HG03432 (cell line): ENCODE results near the gene DGCR6.
"Not testable (repeated sequence)": the region's sequence is repeated elsewhere in the genome, so short reads cannot be mapped to it uniquely, and the experiment has no call there.

Experiments
- ATAC-seq: cut with Tn5 transposase; IDR thresholded peaks from one replicate; pipeline ENCODE4 v1.9.1; 2021; ENCODE audit warnings: mild to moderate bottlenecking, moderate library complexity; ENCODE audit not compliant: unreplicated experiment

Gene DGCR6

DNA sequence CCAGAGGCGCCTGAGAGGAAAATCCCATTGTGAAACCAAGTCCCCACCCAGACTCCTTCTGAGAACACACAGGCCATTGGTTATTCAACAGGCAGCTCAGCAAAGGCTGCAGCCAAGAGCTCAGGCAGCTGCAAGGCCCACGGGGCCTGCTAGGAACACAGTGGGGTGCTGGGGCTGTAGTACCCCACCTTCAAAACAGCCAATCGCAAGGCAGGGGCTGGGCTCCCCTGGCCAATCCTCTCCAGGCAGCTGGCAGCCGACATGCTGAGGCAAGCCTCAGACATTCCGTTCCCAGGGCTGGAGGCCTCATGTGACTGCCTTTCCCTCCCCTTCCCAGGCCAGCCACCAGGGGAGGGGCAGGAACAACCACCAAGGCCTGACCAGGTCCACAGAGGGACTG lies 23.3 kb downstream of the DGCR6 start:
- no peak for ATAC-seq

DNA sequence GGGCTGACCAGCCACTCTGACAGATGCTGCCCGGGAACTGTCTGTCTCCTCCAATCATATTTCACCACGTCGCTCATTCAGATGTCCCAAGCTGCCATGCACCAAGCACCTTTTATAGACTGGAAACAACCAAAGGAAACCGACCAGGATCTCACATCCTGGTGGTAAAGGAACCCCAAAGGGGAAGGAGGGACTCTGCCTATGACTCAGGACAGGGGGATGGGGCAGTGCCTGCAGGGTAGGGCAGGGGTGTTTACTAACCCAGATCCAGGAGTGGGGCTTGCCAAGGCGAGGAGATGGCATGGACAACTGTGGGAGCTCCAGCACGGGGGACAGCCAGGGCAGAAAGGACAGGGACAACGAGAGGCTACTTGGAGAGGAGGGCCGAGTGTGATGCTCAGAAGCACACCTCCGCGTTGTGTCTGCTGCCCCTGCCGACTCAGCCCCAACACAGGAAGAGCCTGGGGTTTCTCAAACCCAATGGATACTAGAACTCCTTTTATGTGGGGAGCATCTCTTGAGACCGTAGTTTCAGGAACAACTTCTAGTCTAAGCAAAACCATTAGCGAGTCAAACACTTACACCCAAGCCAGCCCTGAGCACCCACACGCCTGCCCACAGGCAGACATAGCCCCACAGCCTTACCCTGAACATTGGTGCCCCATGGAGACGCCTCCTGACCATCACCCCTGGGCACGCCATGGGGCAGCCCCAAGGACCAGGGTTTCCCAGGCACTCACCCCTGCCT lies 26.0 kb downstream of the DGCR6 start:
- no peak for ATAC-seq

DNA sequence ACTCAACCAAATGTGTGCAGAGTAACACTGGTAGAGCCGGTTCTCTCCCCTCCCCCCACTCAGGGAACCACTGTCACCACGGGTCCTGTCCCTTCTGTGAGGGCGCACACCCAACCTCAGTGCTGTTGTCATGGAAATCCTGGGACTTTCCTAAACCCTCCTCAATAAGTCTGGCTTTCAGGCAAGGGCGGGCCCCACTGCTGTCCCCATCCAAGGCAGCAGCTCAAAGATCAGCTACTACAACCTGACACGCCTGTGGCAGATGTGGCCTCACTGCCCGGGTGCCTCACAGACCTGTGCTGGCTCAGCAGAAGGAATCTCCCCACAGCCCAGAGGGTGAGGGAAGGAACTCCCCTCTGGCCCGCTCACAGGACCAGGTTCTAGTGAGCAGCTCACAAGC lies 27.8 kb downstream of the DGCR6 start:
- ATAC-seq = no peak

DNA sequence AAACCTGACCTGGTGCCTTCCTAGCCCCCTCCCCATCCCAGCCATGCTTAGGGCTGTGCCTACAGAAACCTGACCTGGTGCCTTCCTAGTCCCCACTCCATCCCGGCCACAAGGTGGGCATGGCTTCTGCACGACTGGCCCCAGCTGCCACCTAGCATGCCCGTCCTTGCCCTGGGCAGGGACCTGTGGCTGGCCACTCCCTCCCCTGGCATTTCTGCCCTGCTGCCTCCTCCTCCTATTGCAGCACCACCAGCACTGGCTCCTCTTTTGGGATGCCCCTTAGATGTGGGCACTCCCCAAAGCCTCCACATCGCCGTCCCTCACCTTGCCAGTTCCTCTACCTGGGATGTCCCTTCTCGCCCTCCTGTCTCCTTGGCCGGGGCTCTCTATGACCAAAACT lies 28.6 kb downstream of the DGCR6 start:
- ATAC-seq = not testable (repeated sequence)

DNA sequence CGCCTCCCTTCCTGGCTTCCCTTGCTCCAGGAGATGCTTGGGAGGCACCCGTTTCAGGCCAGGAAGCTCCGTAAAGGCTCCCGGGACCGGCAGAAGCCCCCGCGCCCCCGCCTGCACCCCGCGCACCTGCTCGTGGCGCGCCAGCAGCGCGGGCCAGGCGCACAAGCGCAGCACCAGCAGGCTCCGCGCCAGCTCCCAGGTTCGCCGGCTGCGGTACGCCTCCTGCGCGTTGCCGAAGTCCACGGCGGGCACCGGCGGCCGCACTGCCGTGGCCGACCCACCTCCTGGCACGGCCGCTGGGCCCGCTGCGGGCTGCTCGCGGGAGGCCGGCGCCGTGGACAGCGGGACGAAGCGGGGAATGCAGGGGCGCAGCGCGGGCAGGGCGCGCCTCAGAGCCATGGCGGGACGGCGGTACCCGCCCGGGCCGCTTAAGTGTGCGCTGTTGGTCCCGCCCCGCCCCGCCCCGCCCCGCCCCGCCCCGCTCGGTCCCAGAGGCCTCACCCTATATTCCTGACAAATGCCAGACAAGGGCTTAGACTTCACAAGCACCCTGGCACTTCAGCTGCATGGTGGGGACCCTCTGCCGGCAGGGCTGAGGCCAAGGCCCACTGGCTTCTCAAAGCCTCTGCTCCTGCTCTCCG lies 29.9 kb downstream of the DGCR6 start, which contains the start of gene PRODH:
TSS of gene PRODH (minus strand) at position 405 of the 641 bp plus-strand sequence. CDS start at position 399, 6 bp downstream.
- no peak for ATAC-seq

DNA sequence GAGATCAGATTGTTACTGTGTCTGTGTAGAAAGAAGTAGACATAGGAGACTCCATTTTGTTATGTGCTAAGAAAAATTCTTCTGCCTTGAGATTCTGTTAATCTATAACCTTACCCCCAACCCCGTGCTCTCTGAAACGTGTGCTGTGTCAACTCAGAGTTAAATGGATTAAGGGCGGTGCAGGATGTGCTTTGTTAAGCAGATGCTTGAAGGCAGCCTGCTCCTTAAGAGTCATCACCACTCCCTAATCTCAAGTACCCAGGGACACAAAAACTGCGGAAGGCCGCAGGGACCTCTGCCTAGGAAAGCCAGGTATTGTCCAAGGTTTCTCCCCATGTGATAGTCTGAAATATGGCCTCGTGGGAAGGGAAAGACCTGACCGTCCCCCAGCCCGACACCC lies 32.6 kb downstream of the DGCR6 start:
- not testable (repeated sequence) for ATAC-seq

DNA sequence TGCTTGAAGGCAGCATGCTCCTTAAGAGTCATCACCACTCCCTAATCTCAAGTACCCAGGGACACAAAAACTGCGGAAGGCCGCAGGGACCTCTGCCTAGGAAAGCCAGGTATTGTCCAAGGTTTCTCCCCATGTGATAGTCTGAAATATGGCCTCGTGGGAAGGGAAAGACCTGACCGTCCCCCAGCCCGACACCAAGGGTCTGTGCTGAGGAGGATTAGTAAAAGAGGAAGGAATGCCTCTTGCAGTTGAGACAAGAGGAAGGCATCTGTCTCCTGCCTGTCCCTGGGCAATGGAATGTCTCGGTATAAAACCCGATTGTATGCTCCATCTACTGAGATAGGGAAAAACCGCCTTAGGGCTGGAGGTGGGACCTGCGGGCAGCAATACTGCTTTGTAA lies 41.0 kb downstream of the DGCR6 start:
- ATAC-seq = not testable (repeated sequence)

DNA sequence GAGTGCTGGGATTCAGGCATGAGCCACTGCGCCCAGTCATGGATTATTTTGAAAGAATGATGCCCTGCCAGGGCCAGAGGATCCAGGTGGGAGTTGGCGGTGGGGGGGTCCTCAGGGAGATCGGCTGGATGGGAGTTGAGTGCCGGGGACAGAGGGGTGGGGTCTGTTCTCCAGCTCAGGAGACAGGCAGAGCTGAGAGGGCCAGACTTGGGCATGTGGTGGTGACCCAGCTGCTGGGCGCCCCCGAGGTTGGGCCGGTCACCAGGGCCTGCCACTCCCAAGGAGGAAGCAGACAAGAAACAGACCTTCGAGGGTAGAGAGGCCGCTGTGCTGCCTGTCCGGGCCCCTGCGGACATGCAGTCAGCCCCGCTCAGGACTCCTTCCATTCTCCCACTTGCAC lies 41.8 kb downstream of the DGCR6 start:
- no peak for ATAC-seq

DNA sequence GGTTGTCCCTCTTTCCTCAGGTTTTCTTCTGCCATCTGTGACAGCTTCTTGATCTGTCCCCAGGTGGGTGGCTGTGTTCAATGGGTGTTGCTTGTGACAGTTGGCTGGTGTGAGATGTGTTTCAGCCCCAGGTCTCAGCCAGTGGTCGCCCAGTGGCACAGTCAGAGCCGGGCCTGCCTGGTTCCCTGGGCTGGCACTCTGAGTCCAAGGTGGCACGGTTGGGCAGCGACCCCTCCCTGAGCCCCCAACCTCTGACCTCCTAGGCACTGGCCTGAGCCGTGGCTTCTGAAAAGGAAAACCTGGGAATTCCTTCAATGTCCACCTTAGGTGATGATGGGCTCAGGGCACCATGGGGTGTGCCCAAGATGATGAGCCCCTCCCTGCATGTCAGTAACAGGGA lies 44.0 kb downstream of the DGCR6 start:
- ATAC-seq = no peak

DNA sequence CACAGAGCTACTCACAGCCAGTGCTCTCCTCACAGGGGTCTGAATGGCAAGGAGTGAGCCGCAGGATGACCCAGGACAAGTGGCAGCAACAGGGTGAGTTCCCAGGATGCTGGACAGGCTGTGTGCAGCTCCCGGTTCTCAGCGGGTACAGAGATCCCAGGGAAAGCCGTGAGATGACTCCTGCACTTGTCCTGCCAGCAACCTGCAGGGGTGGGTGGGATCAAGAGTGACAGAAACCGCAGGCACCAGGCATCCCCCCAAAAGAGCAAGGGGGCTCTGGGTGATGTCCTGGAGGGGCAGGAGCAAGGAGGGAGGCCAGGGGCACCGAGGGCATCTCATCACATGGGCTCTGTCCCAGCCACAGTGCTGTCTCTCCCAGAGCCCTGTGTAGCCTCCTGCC lies 45.9 kb downstream of the DGCR6 start:
- no peak for ATAC-seq

DNA sequence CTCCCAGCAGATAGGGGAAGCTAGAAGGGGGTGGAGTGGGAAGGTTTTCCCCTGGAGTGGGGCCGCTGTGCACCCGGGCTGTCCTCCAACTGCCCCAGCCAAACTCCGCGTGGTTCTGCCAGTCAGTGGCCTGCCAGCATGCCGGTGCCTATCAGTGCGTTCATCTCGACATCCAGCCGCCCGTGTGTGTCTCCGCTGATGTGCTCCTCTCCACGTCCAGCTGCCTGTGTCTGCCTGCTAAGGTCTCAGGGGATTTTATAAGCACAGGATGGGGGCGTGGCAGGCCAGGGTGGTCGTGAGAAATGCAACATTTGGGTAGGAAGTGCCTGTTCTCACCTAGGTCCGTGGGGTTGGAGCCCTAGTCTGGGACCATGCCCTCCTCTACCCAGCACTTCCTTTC lies 47.0 kb downstream of the DGCR6 start:
- ATAC-seq = not testable (repeated sequence)

DNA sequence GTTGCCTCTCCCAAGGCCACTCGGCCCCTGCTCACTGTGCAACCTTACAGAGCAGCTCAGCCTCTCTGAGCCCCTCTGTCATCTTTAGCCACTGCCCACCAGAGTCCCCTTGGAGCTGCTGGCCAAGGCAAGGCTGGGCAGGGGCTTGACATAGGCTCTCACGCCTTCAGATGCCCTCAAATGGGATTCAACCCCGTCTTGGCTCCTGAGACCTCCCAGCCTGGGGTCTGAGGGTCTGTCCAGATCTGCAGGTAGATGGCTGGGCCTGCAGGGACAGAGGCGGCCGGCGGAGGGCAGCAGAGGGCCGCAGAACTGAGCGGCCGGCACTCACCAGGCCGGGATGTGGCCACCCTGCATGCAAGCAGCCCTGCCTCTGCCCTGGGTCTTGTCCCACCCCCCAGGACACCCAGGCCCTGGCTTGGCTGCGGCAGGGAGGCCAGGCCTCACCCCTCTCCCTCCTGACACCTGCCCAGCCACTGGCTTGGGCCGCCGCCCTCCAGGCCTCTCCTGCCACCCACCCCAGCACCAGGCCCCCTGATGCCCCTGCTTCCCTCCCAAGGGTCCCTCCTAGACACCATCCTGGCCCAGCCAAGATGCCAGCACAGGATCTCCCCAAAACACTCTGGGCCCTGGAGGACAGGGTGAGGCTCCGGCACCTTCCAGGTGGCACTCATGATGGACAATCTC lies 48.3 kb downstream of the DGCR6 start:
- not testable (repeated sequence) for ATAC-seq

DNA sequence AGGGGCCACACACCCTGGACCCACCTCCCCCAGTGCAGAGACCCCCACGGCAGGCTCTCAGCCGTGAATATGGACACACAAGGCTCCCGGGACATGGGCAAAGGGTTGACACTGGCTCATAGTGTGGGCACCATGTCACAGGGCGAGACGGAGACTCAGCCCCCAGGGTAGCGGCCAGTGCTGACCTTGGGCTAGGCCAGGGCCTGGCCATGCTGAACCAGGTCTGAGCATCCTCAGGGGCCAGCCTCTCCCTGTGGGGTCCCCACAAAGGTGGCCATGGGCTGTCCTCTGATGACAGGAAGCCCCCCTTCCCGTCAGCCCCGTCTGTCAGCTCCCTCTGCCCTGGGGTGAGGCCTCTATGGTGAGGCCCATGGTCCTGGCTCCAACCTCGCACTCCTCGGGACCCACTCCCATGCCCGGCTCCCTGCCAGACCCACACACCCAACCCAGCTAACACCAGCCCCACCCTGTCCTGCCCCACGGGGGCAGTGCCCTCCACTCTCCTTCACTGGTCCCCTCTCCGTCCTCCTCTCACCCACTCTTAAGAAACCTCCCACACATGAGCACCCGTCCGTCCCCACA lies 49.0 kb downstream of the DGCR6 start:
- no peak for ATAC-seq

DNA sequence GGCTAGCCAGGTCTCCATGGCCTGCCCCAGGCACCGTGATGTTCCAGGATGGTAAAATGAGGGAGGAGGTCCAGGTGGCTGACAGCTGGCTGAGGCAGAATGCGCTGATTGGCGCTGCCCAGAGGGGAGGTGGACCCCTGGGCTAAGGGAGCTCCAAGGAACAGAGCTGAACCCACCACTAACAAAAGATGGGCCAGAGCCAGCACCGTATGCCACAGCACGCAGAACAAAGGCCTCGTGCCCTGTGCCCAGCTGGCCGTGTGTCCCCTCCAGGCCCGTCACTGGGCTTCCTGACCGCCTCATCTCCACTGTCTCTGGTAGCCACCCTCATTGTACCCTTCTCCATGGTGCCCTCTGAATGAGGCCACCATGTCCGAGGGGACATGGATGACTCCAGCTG lies 49.6 kb downstream of the DGCR6 start:
- ATAC-seq = no peak

DNA sequence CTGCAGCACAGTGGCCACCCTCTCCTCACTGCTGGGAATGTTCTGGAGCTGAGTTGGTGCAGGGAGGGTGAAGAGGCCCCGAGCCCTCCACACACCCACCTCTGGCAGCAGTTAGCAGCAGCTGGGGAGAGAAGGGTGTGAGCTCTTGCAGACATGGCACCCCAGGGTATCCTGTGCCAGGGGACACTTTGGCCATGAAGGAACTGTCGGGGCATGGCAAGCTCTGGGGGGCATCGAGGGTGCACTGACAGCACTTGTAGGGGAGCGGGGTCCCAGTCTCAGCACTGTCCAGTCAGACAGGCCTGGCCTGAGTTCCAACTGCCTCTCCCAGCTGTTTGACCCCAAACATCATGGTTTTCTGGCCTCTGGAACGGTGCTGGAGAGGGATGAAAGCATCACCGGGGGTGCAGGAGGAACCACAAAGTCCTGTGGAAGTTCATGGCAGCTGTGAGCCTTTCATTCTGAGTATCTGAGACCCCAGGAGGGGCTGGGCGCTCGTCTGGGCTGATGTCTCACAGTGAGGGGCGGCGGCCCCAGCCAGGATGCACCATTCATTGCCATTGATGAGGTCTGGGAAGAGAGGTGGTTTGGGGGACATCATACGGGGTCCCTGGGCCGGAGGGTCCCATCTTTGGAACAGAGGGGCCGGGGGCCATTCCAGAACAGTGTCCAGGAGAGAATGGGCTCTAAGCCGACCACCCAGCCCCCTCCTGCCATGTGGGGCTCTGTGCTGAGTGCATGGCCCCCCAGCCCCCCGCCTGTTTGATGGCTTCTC lies 50.2 kb downstream of the DGCR6 start:
- ATAC-seq = not testable (repeated sequence)

DNA sequence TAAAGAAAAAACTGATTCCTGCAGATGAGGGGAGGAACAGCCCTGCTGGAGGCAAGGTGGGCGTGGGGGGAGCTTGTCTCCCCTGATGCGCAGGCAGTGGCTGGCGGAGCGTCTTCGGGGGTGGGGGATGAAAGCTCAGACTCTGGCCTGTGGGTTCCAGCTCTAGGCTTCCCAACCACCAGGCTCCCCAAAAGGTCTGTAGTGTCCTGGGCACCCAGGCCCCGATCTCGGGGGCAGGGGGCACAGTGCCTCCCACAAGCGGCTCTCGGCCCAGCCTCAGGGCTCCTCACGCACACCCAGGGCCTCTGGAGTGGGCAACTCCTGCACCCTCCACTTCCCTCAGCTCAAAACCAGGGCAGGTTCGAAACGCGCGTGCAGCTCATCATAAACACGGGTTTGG lies 50.8 kb downstream of the DGCR6 start:
- ATAC-seq = not testable (repeated sequence)

DNA sequence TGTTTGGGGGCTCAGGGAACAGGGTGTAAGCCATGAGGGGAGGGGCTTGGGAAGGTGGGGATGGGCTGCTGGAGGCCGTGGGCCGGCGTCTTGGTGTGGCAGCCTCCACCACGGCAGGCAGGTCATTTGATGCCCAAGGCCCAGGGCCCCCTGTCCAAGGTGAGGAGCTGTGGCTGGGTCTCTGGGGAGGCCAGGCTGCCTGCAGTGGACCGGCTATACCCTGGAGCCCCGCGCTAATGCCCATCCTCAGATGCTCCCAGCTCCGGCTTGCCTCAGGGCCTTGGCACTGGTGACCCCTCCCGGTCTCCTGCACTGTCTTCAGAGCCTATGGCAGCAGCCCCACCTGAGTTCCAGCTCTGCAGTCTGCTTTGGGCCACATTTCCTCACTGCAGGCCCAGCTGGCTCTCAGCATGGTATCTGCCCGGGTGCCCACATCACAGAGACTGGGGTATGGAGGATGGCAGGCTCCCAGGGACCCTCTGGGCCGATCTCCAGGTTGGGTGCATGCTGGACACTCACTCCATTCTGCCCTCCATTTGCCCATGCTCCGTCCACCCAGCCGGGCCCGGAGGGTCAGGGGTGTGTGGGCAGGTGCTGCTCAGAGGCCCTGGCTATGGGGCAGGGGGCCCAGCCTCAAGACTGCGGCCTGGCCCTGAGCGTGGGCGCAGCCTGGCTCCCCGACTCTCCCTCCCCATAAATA lies 51.7 kb downstream of the DGCR6 start:
- ATAC-seq = not testable (repeated sequence)

DNA sequence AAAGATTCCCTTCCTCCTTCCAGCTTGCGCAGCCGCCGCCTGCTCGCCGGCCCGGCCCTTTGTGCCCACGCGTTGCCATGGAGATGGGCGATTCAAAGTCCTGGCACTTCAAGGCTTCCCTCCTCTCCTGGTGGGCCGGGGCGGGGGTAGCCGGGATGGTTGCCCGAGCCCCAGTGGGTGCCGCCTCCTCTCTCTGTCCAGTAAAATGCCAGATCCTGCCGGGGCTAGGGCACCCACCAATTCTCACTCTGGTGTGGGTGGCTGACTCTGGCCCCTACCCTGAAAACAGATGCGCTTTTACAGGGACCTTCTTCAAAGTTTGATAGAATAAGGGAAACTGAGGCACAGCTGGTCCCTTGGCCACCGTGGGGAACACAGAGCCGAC lies 52.2 kb downstream of the DGCR6 start:
- not testable (repeated sequence) for ATAC-seq

DNA sequence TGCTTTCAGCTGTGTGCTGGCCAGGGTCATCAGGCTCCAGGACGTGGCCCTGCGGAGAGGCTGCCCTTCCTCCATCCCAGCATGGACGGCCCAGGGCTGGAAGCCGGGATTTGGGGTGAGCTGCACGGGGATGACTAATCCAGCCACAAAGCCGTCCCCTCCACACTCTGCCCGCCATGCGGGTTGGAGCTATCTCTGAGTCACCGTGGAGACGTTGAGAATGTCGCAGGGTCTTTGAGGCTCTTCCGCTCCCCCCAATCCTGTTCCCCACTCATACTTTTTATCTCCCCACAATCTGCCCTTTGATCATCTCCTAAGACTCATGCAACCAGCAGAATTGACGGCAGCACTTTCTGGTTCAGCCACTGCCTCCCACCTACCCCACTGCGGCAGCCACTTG lies 52.6 kb downstream of the DGCR6 start:
- ATAC-seq = not testable (repeated sequence)

DNA sequence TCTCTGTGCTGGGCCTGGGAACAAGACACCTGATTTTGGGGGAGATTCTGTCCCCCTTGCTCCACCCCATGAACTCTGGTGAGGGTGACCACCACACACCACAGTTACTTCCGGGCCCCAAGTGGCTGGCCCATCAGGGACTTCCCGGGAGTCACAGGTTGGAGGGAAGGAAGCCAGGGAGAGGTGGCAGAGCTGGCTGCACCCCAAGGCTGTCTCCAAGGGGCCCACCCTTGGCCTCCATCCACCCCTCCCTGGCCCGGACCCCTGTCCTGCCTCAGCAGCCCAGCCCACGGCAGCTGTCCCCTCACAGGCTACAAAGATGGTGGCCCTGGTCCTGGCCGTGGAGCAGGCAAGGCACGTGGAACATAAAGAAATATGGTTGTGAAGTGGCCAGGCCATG lies 53.1 kb downstream of the DGCR6 start:
- ATAC-seq = not testable (repeated sequence)
